GM13977 (cell line): ENCODE measurements around the gene PAQR4.

Experiments used
- DNase-seq: peaks from one replicate; pipeline ENCODE4 v3.0.0; 2012; ENCODE audit warnings: low spot score
- in situ Hi-C: fragments of 300-500 bp; cut with MboI; formaldehyde crosslinking; loops from one replicate; pipeline ENCODE4 v1.12.0; 2022; ENCODE audit warnings: low sequenced_read_pairs, low pct_unique_long_range_greater_than_20kb, mixed read lengths, inconsistent platforms; ENCODE audit not compliant: unreplicated experiment
- TF ChIP-seq, protein P1 (sequence below): IDR thresholded peaks from 2 replicates; pipeline ENCODE4 v1.5.1; 2012; ENCODE audit warnings: mild to moderate bottlenecking, control low read depth; ENCODE audit not compliant: insufficient read depth; ENCODE audit errors: extremely low read depth, missing control alignments

PAQR4 gene

GRCh38 chr16:2966043-2966807, 2.9 kb upstream of the PAQR4 start:
- DNase-seq: no peak
- TF ChIP-seq, protein P1, sequence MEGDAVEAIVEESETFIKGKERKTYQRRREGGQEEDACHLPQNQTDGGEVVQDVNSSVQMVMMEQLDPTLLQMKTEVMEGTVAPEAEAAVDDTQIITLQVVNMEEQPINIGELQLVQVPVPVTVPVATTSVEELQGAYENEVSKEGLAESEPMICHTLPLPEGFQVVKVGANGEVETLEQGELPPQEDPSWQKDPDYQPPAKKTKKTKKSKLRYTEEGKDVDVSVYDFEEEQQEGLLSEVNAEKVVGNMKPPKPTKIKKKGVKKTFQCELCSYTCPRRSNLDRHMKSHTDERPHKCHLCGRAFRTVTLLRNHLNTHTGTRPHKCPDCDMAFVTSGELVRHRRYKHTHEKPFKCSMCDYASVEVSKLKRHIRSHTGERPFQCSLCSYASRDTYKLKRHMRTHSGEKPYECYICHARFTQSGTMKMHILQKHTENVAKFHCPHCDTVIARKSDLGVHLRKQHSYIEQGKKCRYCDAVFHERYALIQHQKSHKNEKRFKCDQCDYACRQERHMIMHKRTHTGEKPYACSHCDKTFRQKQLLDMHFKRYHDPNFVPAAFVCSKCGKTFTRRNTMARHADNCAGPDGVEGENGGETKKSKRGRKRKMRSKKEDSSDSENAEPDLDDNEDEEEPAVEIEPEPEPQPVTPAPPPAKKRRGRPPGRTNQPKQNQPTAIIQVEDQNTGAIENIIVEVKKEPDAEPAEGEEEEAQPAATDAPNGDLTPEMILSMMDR: no peak
- in situ Hi-C loops: no loop called here

DNA sequence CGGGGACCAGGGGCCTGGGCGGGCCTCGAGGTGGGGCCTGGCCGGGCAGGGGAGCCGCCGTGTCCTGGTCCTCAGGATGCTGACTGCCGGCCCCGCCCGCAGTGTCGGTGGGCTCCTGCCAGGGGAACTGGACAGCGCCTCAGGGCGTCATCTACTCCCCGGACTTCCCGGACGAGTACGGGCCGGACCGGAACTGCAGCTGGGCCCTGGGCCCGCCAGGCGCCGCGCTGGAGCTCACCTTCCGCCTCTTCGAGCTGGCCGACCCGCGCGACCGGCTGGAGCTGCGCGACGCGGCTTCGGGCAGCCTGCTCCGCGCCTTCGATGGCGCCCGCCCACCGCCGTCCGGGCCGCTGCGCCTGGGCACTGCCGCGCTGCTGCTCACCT, 2.3 kb upstream of the PAQR4 start:
- in situ Hi-C loops: no loop called here
- TF ChIP-seq, protein P1: no peak
- no peak for DNase-seq

DNA sequence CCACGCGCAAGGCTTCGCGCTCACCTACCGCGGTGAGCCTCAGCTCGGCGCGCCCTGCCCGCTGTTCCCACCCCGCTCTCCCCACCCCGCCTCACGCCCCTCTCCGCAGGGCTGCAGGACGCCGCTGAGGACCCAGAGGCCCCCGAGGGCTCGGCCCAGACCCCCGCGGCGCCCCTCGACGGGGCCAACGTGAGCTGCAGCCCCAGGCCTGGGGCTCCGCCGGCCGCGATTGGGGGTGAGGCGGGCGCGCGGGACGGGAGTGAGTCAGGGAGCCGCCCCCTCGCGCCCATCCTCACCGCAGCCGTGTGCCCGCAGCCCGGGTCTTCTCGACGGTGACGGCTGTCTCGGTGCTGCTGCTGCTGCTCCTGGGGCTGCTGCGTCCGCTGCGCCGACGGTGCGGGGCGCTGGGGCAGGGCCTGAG, 1.9 kb upstream of the PAQR4 start:
- in situ Hi-C loops: no loop called here
- TF ChIP-seq, protein P1: no peak
- no peak for DNase-seq

- TF ChIP-seq, protein P1: no peak
- in situ Hi-C loops: no loop called here
- DNase-seq: no peak
Measured at GRCh38 chr16:2967721-2968161, 1.4 kb upstream of the PAQR4 start.

DNA sequence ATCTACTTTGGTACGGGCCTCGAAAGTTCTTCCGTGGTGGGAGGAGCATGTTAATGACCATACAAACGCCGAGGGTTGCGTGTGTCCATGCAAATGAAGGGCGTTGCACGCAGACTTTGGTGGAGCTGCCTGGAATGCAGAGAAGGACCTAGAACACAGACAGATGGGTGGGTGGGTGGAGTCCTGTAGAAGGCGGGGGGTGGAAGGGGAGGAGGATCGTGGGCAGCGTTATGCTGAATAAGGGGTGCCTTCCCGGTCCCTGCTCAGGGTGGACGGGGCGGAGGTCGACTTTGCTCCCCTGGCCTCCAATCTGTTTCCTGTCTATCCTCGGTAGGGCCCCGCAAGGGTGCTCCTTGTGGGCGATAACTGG, 795 bp upstream of the PAQR4 start:
- TF ChIP-seq, protein P1: no peak
- in situ Hi-C loops: no loop called here
- DNase-seq: no peak

DNA sequence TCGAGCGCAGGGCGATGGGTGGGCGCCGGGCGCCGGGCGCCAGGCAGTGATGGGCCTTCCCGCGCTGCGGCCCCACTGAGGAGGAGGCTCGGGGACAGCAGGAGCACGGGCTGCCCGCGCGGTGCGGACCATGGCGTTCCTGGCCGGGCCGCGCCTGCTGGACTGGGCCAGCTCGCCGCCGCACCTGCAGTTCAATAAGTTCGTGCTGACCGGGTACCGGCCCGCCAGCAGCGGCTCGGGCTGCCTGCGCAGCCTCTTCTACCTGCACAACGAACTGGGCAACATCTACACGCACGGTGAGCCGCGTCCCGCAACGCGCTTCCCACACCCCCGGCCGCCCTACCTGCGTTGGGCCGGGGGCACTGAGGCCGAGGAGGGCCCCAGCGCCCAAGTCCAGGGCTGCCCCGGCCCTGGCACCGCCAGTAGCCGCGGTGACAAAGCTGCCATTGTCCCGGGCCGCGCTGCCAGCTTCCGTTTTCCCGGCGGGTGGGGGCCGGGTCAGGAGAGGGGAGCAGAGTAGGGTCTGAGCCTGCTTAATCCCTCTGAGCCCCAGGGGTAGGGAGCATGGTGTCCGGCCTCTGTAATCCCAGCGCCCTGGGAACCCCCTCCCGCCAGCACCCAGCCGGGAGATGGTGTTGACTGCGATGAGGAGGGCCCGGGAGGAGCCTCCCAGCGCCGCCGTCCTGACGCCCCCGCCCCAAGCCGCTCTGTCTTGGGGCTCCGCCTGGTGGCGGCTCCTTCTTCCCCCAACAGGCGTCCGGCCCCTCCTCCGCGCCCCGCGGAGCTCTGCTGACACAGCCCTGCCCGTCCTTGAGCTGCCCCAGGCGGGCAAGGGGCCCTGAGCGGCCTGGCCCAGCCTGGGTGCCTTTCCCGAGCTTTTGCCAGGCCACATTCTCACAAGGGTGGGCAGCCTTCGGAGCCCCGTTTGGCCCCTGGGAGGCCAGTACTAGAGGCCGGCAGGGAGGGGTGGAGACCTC, 685 bp downstream of the PAQR4 start:
- TF ChIP-seq, protein P1: peak; percentile 63
- peak; percentile 92 for DNase-seq
- in situ Hi-C loops: no loop called here
